Activated gamma-delta T cell (primary cell): ENCODE data around the gene OTOG.

Source experiments
- DNase-seq: peaks from one replicate; lab custom pipeline; 2025; lab: John Stamatoyannopoulos, UW

Gene OTOG

GRCh38 chr11:17561526-17561925 is 14.5 kb downstream of the OTOG start:
- no peak for DNase-seq

GRCh38 chr11:17563231-17563646 is 16.2 kb downstream of the OTOG start:
- DNase-seq, result no peak

- no peak for DNase-seq
Measured at GRCh38 chr11:17563961-17564686, 17.1 kb downstream of the OTOG start.

- DNase-seq, result no peak
Measured at GRCh38 chr11:17564687-17565042, 17.6 kb downstream of the OTOG start.

GRCh38 chr11:17568944-17569343 is 21.9 kb downstream of the OTOG start:
- DNase-seq, result no peak

GRCh38 chr11:17570034-17570433 is 23.0 kb downstream of the OTOG start:
- no peak for DNase-seq

- DNase-seq, result no peak
Measured at GRCh38 chr11:17571431-17572358, 24.6 kb downstream of the OTOG start.

- DNase-seq, result no peak
Measured at GRCh38 chr11:17572359-17572690, 25.3 kb downstream of the OTOG start.

- no peak for DNase-seq
Measured at GRCh38 chr11:17572791-17573460, 25.9 kb downstream of the OTOG start.

GRCh38 chr11:17573526-17573925 is 26.5 kb downstream of the OTOG start:
- DNase-seq, result no peak

GRCh38 chr11:17574141-17575091 is 27.4 kb downstream of the OTOG start:
- DNase-seq, result no peak

- no peak for DNase-seq
Measured at GRCh38 chr11:17575431-17576425, 28.7 kb downstream of the OTOG start.

- no peak for DNase-seq
Measured at GRCh38 chr11:17578296-17578695, 31.2 kb downstream of the OTOG start.

- no peak for DNase-seq
Measured at GRCh38 chr11:17578958-17579357, 31.9 kb downstream of the OTOG start.

GRCh38 chr11:17579451-17579850 is 32.4 kb downstream of the OTOG start:
- DNase-seq, result no peak

- no peak for DNase-seq
Measured at GRCh38 chr11:17580271-17580670, 33.2 kb downstream of the OTOG start.

- DNase-seq, result no peak
Measured at GRCh38 chr11:17581036-17581731, 34.1 kb downstream of the OTOG start.

GRCh38 chr11:17581732-17582053 is 34.6 kb downstream of the OTOG start:
- no peak for DNase-seq

GRCh38 chr11:17585911-17586695 is 39.0 kb downstream of the OTOG start:
- DNase-seq, result no peak
